Erythroblast (primary cell): ENCODE measurements around the gene IL17B.

Source experiments
- DNase-seq, 2 experiments: peaks; one replicate each; lab custom pipeline; 2025; lab: John Stamatoyannopoulos, UW
- GATA1 ChIP-seq: IDR thresholded peaks from 2 replicates; pipeline ENCODE4 v1.6.1; 2011; ENCODE audit warnings: low read depth, mild to moderate bottlenecking, control low read depth, low read length, moderate library complexity
- POLR2A ChIP-seq: IDR thresholded peaks from 2 replicates; pipeline ENCODE4 v1.6.1; 2011; ENCODE audit warnings: mild to moderate bottlenecking, low read length

The IL17B gene

GRCh38 chr5:149382517-149383220 is 3.6 kb upstream of the IL17B start:
- TF ChIP-seq POLR2A (no peak), GATA1 (no peak)
- DNase-seq = no peak

DNA sequence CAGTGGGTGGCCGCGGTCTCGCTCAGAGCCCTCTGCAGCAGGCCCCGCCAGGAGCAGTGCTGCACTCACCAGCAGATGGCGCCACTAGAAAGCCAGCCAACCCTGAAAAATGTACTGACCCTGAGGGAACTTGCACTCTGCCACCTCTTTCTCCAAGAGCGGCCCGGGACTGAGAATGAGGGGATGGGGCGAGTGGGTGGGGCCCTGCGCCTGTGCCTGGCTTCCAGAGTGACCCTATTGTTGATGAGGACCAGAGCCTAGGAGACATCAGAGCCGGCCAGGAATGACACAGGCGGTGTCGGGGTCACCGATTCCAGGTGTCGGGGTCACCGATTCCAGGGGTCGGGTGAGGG is 2.9 kb upstream of the IL17B start:
- TF ChIP-seq POLR2A (no peak), GATA1 (no peak)
- DNase-seq = peak; percentile 63 to 81

DNA sequence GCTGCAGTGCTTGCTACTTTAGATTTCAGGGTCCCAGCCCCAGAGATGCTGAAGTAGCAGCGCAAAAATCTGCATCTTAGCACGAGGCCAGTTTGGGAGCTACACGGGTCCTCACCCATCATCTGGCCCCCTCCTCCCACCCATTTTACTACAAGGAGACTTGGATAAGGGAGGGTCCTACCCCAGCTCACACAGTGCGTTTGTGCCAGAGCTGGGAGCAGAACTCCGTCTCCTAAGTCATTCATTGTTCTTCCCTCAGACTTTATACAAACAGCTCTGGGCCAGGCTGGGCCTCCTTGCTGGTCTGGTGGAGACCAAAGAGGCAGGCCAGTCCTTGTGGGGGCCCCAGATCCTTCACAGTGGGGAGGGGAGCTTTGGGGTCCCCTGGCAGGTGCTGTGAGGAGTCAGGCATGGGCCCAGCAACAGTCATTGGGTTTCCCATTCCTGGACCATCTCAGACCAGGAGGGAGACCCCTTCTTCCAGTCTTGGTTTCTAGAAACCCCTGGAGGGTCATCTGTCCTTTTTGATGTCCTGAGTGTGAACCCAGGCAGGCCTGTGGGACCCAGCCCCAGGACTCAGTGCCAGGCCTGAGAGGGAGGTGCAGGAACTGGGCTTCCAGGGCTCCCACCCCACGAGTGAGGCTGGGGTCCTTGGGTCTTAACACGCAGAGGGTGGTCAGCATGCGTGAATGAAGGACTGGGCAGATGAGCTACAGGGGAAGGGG is 2.3 kb upstream of the IL17B start:
- TF ChIP-seq POLR2A = no peak
- no peak for TF ChIP-seq GATA1
- DNase-seq = no peak

DNA sequence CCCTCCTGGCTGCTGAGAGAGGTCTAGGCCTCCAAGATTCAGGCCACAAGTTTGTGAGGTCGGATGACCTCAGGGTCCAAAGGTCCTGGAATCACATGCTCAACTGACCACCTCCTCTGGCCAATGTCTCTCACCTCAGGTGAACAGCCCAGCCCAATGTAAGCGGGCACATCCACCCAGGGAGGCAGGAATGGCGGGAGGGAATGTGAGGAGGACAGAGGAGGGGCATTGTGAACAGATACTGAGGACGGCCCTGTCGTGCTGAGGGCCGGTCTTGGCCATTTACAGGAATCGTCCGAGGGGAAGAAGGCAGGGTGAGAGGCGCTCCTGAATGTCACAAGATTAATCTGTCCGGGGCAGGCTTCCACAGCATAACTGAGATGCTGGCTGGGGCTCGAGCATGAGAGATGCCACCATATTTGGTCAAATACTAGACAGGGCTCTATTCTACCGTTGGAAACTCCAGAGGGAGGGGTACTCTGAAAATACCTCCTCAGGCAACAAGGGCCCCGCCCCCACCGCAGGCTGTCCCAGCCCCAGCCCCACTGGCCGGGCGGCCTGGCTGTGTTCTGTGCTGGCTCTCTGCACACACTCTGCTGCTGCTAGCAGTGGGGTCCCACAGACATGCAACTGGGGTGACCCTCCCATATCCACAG is 1.5 kb upstream of the IL17B start:
- TF ChIP-seq GATA1 (no peak), POLR2A (no peak)

DNA sequence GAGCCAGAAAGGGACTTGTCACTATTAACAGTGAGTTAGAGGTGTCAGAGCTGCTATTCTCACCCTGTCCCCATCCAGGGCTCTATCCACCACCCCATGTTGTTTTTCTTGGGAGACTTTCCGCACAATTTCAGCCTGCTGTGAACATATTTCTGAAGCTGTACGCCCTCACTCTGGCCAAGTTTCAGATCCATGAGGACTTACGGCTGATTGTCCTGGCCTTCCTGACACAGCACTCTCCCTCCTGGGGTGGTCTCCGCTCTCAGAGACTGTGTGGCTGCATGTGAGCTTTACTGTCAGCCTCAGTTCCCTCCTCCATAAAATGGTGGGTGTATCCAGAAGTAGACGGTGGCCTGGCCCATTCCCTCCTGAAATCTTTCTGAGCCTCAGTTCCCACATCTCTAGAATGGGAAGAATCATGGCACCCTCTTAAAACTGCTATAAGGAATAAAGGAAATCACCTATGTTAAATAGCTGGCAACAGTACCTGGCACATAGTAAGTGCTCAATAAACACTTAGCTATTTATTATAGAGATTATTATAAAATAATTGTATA is 804 bp upstream of the IL17B start:
- TF ChIP-seq POLR2A (no peak), GATA1 (no peak)
- DNase-seq = no peak

More for the DNA sequence above, 1.5 kb upstream of the IL17B start:
- no peak for DNase-seq

GRCh38 chr5:149378241-149378820 is 761 bp downstream of the IL17B start:
- no peak for TF ChIP-seq POLR2A
- TF ChIP-seq GATA1 = no peak
- no peak for DNase-seq

GRCh38 chr5:149376711-149377447 is 2.2 kb downstream of the IL17B start:
- no peak for DNase-seq
- TF ChIP-seq POLR2A (no peak), GATA1 (no peak)

DNA sequence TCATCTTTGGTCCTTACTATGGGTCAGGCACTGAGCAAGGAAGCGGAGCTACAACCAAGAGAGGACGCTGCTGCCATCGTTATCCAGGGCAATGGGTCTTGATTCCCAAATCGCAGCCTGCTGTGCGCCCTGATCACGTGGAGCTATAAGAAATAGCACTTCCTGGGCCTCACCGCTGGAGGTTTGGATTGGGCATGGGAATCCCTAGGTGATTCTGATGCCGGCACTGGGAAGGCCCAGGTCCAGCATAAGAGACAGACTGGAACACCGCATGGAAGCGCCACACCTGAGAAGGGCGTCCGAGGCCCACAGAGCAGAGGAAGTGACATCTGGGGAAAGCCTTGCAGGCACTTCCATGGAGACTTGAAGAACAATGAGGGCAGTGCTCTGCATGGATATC is 3.0 kb downstream of the IL17B start:
- no peak for DNase-seq
- TF ChIP-seq GATA1 (no peak), POLR2A (no peak)

- no peak for DNase-seq
- no peak for TF ChIP-seq POLR2A
- TF ChIP-seq GATA1 = no peak
Measured at GRCh38 chr5:149375434-149375833, 3.7 kb downstream of the IL17B start.

- TF ChIP-seq GATA1 (no peak), POLR2A (no peak)
- no peak for DNase-seq
Measured at GRCh38 chr5:149374801-149375200, 4.3 kb downstream of the IL17B start.

DNA sequence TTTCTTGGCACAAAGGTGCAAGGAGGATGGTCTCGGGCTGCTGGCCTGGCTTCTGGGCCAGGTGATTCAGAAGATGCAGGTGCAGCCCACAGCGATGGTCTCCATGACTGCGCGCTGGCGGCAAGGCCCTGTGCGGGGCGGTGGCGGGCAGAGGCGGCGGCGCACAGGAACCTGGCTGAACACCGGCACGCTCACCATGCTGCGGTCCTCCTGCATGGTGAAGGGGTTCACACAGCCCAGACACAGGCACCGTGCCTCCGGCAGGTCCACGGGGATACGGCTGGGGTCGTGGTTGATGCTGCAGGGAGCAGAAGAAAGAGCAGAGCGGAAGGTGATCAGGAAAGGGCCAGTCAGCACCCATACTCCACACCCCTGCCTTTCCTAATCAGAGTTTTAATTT is 4.8 kb downstream of the IL17B start:
- TF ChIP-seq GATA1 (no peak), POLR2A (no peak)
- DNase-seq = no peak

- DNase-seq = no peak
- TF ChIP-seq GATA1 (no peak), POLR2A (no peak)
Measured at GRCh38 chr5:149372932-149373331, 6.2 kb downstream of the IL17B start.
